GM19099 (cell line): ENCODE results near the gene UGGT2.

Experiments
- POLR2A ChIP-seq: IDR thresholded peaks from 3 replicates; pipeline ENCODE4 v1.6.1; 2011; ENCODE audit warnings: low read depth; ENCODE audit not compliant: insufficient read length; ENCODE audit errors: extremely low read depth

The UGGT2 gene

DNA sequence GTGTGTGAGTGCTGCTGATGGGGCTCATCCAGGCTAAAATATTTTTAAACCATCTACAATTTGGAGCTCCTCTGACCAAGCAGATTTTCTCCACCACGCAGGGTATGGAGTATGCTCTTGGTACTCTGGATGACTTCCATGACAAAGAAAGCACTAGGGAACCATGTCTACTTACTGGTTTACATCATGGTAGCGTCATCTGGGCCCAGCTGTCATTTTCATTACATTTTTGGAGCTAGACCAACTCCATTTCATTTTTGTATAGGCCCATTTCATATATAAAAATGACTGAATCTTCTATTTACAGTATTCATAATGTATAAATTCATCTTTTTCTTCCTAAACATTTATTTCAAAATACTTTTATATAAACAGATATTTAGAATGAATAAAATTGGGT is 191.9 kb downstream of the UGGT2 start:
- TF ChIP-seq POLR2A = no peak

DNA sequence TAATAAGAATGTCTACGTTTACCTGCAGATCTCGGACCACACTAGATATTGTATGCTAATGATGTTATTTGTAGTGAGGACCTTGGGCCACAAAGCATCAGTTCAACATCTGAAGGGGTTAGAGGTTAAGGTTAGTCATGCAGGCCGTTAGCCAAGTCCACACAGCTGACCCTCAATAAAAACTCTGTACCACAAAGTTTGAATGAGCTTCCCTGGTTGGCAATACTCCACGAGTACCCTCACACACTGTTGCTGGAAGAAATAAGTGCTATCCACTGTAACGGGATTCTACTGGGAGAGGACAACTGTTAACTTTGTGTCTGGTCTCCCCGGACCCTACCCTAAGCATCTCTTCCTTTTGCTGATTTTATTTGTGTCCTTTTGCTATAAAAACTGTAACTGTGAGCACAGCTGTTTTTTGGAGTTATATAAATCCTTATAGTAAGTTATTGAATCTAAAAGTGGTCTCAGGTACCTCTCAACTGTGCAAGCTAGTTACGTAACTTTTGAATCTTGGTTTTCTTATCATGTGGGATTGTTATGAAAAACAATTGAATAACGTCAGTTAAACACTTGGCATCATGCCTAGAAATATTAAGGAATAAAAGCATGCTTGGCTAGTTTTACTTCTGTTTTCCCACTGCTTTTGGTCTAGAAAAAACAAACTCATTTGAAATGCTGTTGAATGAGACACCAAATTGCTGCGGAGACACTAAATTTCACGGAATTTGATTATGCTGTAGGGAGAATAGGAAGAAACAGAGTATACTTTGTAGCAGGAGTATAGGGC is 194.7 kb downstream of the UGGT2 start:
- no peak for TF ChIP-seq POLR2A

DNA sequence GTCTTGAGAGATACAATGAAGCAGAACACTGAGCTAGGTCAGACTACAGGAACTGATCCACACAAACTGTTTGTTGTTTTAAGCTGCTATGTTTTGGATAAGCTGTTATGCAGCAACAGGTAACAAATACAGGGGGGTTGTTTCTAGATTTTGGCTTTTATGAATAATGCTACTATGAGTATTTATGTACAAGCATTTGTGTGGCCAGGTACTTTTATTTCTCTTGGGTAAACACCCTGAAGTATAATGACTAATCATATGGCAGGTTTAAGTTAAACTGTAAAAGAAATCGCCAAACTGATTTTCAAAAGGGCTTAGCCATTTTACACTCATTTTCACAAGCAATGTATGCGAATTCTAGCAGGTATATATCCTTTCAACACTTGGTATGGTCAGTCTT is 210.3 kb downstream of the UGGT2 start:
- no peak for TF ChIP-seq POLR2A

DNA sequence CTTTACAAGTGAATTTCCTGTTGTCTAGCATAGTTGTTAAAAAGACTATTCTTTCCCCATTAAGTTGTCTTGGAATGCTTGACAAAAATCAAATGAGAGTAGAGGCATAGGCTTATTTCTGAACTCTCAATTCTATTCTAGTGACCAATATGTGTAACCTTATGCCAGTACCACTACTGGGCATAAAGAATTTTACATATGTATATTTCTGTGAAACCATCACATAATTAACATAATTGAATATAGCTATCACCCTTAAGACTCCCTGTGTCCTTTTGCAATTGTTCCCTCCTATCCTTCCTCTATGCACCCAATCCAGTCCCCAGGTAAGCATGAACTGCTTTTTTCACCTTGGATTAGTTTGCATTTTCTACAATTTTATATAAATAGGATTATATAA is 211.3 kb downstream of the UGGT2 start:
- no peak for TF ChIP-seq POLR2A

DNA sequence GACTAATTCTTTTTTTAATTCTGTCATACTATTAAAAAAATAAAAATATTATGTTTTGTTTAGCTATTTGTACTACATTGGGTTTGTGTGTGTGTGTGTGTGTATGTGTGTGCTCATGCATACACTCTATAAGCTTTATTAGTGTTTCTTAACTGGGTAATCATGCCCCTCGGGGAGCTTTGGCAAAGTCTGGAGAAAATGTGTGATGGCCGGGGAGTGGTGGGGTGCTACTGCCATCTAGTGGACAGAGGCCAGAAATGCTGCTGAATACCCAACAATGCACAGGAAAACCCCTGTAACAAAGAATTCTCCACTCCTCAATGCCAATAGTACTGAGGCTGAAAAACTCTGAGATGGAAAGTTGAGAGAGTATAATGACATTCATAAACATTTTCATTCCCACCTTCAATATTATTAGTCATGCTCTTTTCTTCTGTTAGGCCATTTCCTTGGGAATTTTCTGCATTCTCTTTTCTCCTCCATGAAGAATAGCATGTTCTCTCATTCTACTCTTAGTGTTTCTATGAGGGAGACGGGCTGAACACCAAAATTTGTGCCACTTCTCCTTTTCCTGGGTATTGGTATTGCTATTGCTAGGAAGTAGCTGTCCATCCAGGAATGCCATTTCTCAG is 219.0 kb downstream of the UGGT2 start:
- TF ChIP-seq POLR2A = no peak

DNA sequence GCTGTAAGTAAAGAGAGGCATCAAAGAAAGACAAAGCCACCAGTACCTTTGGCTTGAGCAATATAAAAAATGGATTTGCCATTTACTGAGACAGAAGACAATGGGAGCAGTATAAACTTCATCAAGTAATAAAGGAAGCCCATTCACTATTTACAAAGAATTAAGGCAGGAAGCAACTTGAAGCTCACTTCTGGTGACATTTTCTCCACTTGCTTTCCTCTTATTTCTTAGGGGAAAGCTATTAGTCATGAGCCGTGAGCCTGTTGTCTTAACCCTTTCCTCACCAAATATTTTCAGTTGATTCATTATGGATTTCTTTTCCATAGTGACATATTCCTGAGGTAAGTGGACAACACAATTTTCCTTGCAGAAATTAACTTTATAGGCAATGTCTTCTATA is 219.5 kb downstream of the UGGT2 start:
- no peak for TF ChIP-seq POLR2A

DNA sequence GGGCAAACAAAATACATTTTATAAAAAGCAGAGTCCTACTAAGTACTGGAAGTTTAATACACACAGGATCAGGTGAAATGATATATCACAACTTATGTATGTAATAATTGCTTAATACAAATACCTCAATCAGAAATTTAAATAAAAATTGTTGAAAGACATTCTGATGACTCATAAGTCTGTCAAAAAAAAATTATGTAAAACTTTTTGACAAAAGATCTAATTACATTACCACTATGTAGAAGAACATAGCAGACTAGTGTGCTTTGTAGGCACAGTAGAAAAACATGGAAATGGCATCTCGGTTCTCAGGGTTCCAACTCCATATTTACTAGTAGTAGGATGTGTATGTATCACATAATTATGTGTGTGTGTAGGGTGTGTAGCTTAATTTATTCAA is 220.1 kb downstream of the UGGT2 start:
- no peak for TF ChIP-seq POLR2A

DNA sequence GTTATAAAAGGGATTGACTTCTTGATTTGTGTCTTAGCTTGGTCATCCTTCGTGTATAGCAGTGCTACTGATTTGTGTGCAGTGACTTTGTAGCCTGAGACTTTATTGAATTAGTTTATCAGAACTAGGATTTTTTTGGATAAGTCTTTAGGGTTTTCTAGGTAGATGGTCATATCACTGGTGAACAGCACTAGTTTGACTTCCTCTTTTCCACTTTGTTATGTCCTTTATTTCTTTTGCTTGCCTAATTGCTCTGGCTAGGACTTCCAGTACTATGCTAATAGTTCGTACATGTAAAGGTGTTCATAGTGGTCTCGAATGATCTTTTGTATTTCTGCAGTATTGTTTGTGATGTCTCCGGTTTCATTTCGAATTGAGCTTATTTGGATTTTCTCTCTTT is 230.9 kb downstream of the UGGT2 start:
- TF ChIP-seq POLR2A = no peak

DNA sequence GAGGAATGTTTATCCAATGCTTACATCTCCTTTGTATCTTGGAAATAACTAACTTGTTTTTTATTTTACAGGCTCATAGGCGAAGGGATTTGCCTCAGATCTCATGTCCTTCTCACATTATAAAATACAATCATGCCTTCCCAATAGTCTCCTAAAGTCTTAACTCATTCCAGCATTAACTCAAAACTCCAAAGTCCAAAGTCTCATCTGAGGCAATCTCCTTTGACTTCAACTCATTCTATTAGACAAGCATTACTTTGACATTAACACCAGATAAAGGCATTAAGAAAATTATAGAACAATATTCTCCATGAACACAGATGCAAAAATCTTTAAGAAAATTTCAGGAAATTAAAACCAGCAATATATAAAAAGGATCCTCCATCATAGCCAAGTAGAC is 238.7 kb downstream of the UGGT2 start:
- no peak for TF ChIP-seq POLR2A

DNA sequence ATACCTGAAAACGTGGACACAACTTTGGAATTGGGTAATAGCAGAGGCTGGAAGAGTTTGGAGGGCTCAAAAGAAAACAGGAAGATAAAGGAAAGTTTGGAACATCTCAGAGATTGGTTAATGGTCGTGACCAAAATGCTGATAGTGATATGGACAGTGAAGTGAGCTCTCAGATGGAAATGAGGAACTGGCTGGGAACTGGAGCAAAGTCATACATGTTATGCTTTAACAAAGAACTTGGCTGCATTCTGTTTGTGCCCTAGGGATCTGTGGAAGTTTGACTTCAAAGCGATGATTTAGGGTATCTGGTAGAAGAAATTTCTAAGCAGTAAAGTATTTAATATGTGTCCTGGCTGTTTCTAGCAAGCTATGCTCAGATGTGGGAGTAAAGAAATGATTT is 240.1 kb downstream of the UGGT2 start:
- TF ChIP-seq POLR2A = no peak

DNA sequence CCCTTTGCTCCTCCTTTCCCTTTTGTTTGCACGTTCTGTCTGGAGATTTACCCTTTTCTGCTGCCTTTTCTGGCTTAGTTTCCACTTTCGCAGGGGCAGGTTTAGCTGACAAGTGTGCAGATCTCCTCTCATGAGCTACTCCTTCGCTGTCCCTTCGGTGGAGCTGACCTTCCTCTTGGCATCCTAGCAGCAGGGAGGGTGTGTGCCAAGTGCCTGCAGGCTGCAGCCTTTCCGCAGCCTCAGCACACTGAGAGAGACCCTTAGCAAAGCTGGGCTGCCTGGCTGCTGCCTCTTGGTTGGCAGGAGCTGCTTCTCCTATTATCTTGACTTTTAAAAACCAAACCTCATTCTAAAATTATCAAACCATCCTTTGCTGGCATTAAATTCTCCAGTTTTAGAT is 243.8 kb downstream of the UGGT2 start:
- TF ChIP-seq POLR2A = no peak

DNA sequence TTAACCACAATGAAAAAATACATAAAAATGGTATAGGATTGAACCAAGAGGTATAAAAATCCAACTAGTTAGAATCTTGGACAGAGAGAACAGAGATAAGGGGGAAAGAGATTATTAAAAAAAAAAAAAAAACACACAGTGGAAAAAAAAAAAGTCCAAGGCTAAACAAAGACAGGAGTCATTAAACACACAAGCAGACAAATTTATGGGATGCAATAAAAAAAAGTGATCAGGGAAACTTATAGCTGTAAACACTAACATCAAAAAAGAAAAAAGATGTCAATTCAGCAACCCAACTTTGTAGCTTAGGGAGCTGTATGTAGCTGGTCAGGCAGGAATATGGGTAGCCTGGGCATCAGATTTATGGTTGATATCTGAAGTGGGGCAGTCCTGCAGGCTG is 247.3 kb downstream of the UGGT2 start:
- TF ChIP-seq POLR2A = no peak

DNA sequence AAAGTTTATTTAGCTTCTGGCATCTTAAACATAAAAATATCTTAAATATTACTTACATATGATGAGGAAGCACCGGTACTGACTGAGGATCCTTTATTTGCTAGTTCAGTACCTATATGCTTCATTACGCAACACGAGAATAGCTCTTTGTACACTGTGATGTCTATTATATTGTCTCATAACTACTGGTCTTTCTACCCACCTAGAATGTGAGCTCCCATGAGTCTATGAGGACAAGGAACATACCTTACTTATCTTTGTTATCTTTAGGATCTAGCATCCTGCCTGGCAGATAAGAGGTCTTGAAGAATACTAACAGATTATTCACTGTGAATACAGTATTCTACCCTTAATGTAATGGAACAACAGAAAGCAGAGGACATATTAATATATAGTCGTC is 251.4 kb downstream of the UGGT2 start:
- TF ChIP-seq POLR2A = no peak

DNA sequence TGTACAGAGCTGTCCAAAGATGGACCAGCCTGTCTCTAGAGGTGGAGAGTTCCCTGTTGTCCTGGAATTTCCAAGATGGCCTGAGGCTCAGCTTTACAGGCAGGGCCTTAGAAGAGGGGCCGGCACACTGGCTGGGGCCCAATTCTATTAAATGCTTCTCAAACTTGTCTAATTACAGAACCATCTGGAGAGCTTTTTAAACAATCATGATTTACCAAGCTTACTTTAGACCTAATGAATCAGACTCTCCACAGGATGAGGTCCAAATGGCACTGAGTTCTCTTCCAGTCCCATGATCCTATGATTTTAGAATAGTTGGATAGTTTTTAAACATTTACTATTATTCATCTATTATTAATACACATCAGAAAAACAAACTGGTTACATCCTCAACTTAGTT is 252.8 kb downstream of the UGGT2 start:
- TF ChIP-seq POLR2A = no peak

DNA sequence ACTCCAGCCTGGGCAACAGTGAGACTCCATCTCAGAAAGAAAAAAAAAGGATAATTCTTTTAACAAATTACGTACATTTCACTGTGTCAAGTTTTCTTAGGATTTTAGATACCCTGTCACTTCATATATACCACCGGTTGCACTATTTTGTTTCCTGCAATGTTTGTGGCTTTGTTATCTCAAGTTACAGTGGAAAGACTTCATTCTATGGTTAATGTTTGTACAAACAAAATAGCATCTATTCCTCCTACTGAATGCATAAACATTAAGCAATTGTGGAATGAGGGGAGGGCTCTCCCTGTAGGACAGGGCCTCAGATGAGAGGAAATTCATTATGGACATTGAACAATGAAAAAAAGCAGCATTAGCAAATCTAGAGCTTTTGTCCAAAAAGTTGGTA is 256.2 kb downstream of the UGGT2 start:
- no peak for TF ChIP-seq POLR2A

DNA sequence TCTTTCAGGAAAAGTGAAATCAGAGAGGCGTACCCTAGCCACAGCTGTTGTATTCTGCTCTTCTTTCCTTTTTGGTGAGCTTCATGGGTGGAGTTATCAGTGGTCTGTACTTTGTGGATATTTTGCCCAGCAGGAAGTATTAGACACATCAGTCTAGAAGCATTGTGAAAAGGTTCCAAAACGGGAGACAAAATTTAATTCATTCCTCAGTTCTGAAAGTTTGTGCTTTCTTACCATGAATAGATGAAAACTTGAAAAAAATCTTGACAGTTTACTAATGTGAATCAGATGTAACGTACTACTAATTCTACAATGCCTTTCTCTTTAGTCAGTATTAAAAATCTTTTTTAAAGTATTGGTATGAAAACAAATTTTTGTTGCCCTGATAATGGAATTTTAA is 259.4 kb downstream of the UGGT2 start:
- no peak for TF ChIP-seq POLR2A
